Tibial nerve (tissue), 4 donors: ENCODE measurements around the gene KAZN.

Experiments used
- CTCF ChIP-seq, 5 experiments: fragments of 200-600 bp in 3 of 5; fragments of 450-650 bp in 2 of 5; sonication (generic) in 3 of 5; IDR thresholded peaks; one replicate each; pipeline ENCODE4 v1.5.1; 2016 to 2019; ENCODE audit warnings: antibody characterized with exemption in 5 of 5, mild to moderate bottlenecking in 3 of 5, moderate library complexity in 2 of 5
- EP300 ChIP-seq, 2 donors: sonication (generic); formaldehyde crosslinking; IDR thresholded peaks; one replicate each; pipeline ENCODE4 v1.6.1; 2017; ENCODE audit warnings: antibody characterized with exemption in 2 of 2, mild to moderate bottlenecking in 1 of 2

- TF ChIP-seq CTCF (IDR thresholded peaks at IDR 0.05) (no peak), EP300 (IDR thresholded peaks at IDR 0.05) (no peak)
Measured at GRCh38 chr1:14650951-14651350, 52.5 kb downstream of the KAZN start.
